WTC11 (cell line): Measurements from ENCODE around the gene PHB1. TPM values are rescaled to one million over a fixed set of nuclear protein-coding genes. Genes with fewer than 3 reads are reported as not detected.
A peak's percentile ranks its signal among the peaks of the same experiment; 100 is the strongest.

Source experiments
- ATAC-seq: fragments of 200-7000 bp; cut with Tn5 transposase; 2 replicates; pipeline ENCODE4 v1.10.0; 2021; ENCODE audit warnings: mild to moderate bottlenecking, moderate library complexity
- CTCF ChIA-PET: fragments of 300-600 bp; sonication (Branson Sonifier 250); formaldehyde crosslinking; loops from one replicate; lab custom pipeline; 2021; ENCODE audit warnings: antibody characterized with exemption; lab: Charles Lee
- POLR2A ChIA-PET: fragments of 350-600 bp; sonication (Branson Sonifier 250); formaldehyde crosslinking; loops from one replicate; lab custom pipeline; 2021; ENCODE audit warnings: antibody characterized with exemption; lab: Charles Lee
- DNase-seq: peaks from one replicate; pipeline ENCODE4 v3.0.0; 2021; ENCODE audit warnings: low spot score
- H3K27ac Mint-ChIP-seq: 2 replicates; pipeline ENCODE4 v1.8.0; 2021; ENCODE audit warnings: mixed read lengths
- H3K27me3 Mint-ChIP-seq: 2 replicates; pipeline ENCODE4 v1.8.0; 2021; ENCODE audit warnings: low read depth, mild to moderate bottlenecking, moderate library complexity, mixed read lengths
- H3K36me3 Mint-ChIP-seq: 2 replicates; pipeline ENCODE4 v1.8.0; 2021; ENCODE audit warnings: mixed read lengths
- H3K4me1 Mint-ChIP-seq: 2 replicates; pipeline ENCODE4 v1.8.0; 2022; ENCODE audit warnings: mixed read lengths
- H3K4me3 Mint-ChIP-seq: 2 replicates; pipeline ENCODE4 v1.8.0; 2021; ENCODE audit warnings: mild to moderate bottlenecking, moderate library complexity, mixed read lengths
- H3K9me3 Mint-ChIP-seq: 2 replicates; pipeline ENCODE4 v1.8.0; 2021; ENCODE audit warnings: mixed read lengths
- CBFB ChIP-seq: sonication (generic); formaldehyde crosslinking; IDR thresholded peaks from 2 replicates; pipeline ENCODE4 v1.8.1; 2022; ENCODE audit warnings: mild to moderate bottlenecking, low read depth, missing genetic modification reagents
- ELF4 ChIP-seq: sonication (generic); formaldehyde crosslinking; IDR thresholded peaks from 2 replicates; pipeline ENCODE4 v1.8.1; 2022; ENCODE audit warnings: low read depth, mild to moderate bottlenecking, moderate library complexity, missing genetic modification reagents
- FOXP1 ChIP-seq: sonication (generic); formaldehyde crosslinking; IDR thresholded peaks from 2 replicates; pipeline ENCODE4 v1.8.0; 2022; ENCODE audit warnings: missing genetic modification reagents, mild to moderate bottlenecking, moderate library complexity, borderline replicate concordance
- MXD4 ChIP-seq: fragments of 250-450 bp; sonication (Bioruptor Pico); IDR thresholded peaks from 2 replicates; pipeline ENCODE4 v1.8.0; 2021; ENCODE audit warnings: mild to moderate bottlenecking, moderate library complexity, borderline replicate concordance
- NFATC4 ChIP-seq: fragments of 250-450 bp; sonication (Bioruptor Pico); IDR thresholded peaks from 2 replicates; pipeline ENCODE4 v1.9.0; 2021; ENCODE audit warnings: mild to moderate bottlenecking
- PRRX2 ChIP-seq: fragments of 250-450 bp; sonication (Bioruptor Pico); IDR thresholded peaks from 2 replicates; pipeline ENCODE4 v1.8.0; 2021; ENCODE audit warnings: mild to moderate bottlenecking
- SMAD3 ChIP-seq: sonication (generic); formaldehyde crosslinking; IDR thresholded peaks from 2 replicates; pipeline ENCODE4 v1.8.0; 2022; ENCODE audit warnings: missing genetic modification reagents, mild to moderate bottlenecking, borderline replicate concordance
- SOX15 ChIP-seq: fragments of 250-450 bp; sonication (Bioruptor Pico); IDR thresholded peaks from 2 replicates; pipeline ENCODE4 v1.9.0; 2021; ENCODE audit warnings: mild to moderate bottlenecking
- TEAD1 ChIP-seq: sonication (generic); formaldehyde crosslinking; IDR thresholded peaks from 2 replicates; pipeline ENCODE4 v1.8.0; 2022; ENCODE audit warnings: mild to moderate bottlenecking, missing genetic modification reagents
- ZBTB21 ChIP-seq: sonication (generic); formaldehyde crosslinking; IDR thresholded peaks from 2 replicates; pipeline ENCODE4 v1.8.1; 2023; ENCODE audit warnings: mild to moderate bottlenecking, missing genetic modification reagents, borderline replicate concordance
- total RNA-seq: library from RNA; stranded (reverse); gene quantifications from 3 replicates; pipeline ENCODE4 v1.2.3, GENCODE V29; 2021
- TF ChIP-seq, protein P1 (sequence below): fragments of 200-600 bp; IDR thresholded peaks from 2 replicates; pipeline ENCODE4 v1.8.0; 2022; ENCODE audit warnings: antibody characterized with exemption
- TF ChIP-seq, protein P2 (sequence below): sonication (generic); formaldehyde crosslinking; IDR thresholded peaks from 2 replicates; pipeline ENCODE4 v1.8.1; 2023; ENCODE audit warnings: mild to moderate bottlenecking, missing genetic modification reagents
- TF ChIP-seq, protein P3 (sequence below): sonication (generic); formaldehyde crosslinking; IDR thresholded peaks from 2 replicates; pipeline ENCODE4 v1.8.1; 2022; ENCODE audit warnings: mild to moderate bottlenecking, moderate library complexity, missing genetic modification reagents
- TF ChIP-seq, protein P4 (sequence below): sonication (generic); formaldehyde crosslinking; IDR thresholded peaks from 2 replicates; pipeline ENCODE4 v1.8.1; 2022; ENCODE audit warnings: missing genetic modification reagents, borderline replicate concordance
- TF ChIP-seq, protein P5 (sequence below): fragments of 250-450 bp; sonication (Bioruptor Pico); IDR thresholded peaks from 2 replicates; pipeline ENCODE4 v1.9.0; 2021; ENCODE audit warnings: moderate library complexity, mild to moderate bottlenecking, inconsistent platforms, borderline replicate concordance
- TF ChIP-seq, protein P6 (sequence below): sonication (generic); formaldehyde crosslinking; IDR thresholded peaks from 2 replicates; pipeline ENCODE4 v1.8.1; 2023; ENCODE audit warnings: mild to moderate bottlenecking, missing genetic modification reagents

The PHB1 gene
- total RNA-seq, 1 experiment from 2014 or later, result 375 TPM

DNA sequence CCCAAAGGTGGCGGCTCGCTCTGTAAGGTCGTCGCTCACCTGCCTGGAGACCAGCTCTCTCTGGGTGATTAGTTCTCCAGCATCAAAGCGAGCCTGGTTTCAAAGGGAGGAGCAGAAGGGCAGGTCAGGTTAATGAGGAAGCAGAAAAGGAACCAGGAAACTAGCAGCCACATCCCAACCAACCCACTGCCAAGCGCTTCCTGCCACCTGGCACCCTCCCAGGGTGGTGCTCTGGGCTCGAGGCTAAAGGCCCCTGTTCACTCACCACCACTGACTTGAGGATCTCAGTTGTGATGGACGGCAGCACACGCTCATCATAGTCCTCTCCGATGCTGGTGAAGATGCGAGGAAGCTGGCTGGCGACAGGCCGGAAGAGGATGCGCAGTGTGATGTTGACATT is 5.6 kb downstream of the PHB1 start (continued):
- no peak for TF ChIP-seq NFATC4 (CRISPR knock-in tag)

DNA sequence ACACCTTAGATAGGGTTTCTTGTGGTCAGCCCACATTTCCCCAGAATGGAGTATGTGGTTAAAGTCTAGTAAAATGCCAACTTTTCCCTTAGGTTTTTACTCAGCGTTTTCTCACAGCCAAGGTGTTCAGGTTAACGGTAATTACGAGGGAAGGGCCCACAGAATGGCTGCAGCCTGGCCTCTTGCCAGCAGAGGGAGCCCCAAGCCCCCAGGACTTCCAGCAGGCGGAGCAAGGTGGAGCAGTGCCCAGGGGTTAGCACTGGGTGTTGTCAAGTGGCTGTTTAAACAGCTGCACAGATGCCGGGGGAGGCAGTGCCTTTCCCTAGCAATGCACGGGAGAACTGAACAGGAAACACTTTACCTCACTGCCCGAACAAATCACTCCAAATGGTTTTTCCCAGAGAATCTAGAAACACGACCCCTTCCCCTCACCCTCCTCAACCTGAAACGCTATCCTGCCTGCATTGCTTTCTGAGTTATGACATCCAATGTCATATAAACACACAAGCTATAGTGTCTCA is 6.6 kb downstream of the PHB1 start:
- Mint-ChIP-seq H3K4me3 (no peak overlapping the region), H3K27ac (0 out of 2 replicates have a peak overlapping the region, but pooled peaks have one; percentile 73), H3K36me3 (peaks cover 90% of the 10 kb centered on the region), H3K4me1 (no peaks in the 10 kb centered on the region), H3K9me3 (no peaks in the 10 kb centered on the region), H3K27me3 (no peaks in the 10 kb centered on the region)
- peak; percentile 91 for DNase-seq
- peak; percentile 99 for ATAC-seq
- POLR2A ChIA-PET, result interaction anchor here (1.0 kb wide), 1 partner anchor 149 kb away, joined by 3 read pairs; no protein-coding TSS in a partner anchor
- CTCF ChIA-PET, result interaction anchor here (0.5 to 6.4 kb wide), 47 partner anchors 8 to 380 kb away, joined by 3 to 129 read pairs (median 4); partner anchors contain the start of genes KAT7, NGFR and SLC35B1
- TF ChIP-seq, protein P1, sequence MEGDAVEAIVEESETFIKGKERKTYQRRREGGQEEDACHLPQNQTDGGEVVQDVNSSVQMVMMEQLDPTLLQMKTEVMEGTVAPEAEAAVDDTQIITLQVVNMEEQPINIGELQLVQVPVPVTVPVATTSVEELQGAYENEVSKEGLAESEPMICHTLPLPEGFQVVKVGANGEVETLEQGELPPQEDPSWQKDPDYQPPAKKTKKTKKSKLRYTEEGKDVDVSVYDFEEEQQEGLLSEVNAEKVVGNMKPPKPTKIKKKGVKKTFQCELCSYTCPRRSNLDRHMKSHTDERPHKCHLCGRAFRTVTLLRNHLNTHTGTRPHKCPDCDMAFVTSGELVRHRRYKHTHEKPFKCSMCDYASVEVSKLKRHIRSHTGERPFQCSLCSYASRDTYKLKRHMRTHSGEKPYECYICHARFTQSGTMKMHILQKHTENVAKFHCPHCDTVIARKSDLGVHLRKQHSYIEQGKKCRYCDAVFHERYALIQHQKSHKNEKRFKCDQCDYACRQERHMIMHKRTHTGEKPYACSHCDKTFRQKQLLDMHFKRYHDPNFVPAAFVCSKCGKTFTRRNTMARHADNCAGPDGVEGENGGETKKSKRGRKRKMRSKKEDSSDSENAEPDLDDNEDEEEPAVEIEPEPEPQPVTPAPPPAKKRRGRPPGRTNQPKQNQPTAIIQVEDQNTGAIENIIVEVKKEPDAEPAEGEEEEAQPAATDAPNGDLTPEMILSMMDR, result peak; percentile 91
- TF ChIP-seq PRRX2 (CRISPR knock-in tag), result no peak
- TF ChIP-seq, all 79 proteins: peak for 1

DNA sequence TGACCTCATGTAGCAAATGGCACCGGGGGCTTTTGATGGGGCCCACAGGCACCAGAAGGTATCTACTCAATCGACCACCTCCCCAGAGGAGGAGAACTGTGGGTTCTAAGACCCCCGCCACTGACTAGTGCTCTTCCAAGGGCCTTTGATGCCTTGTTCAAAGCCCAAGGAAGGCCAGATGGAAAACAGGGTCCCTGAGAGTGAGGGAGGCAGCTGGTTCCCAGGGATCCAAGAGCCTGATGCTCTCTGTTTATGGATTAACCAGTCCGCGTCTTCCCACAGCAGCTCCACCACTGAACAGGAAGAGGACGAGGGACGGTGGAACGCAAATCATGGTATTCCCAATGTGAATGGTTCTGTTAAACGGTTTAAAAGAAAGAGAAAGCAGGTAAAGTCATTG is 7.6 kb downstream of the PHB1 start:
- no peak for DNase-seq
- no peak for ATAC-seq
- Mint-ChIP-seq H3K27me3 (no peaks in the 10 kb centered on the region), H3K36me3 (peaks cover 83% of the 10 kb centered on the region), H3K9me3 (no peaks in the 10 kb centered on the region), H3K27ac (no peak overlapping the region), H3K4me3 (no peak overlapping the region), H3K4me1 (0 out of 2 replicates have a peak, but pooled peaks cover 4% of the 10 kb centered on the region)
- TF ChIP-seq, protein P2, sequence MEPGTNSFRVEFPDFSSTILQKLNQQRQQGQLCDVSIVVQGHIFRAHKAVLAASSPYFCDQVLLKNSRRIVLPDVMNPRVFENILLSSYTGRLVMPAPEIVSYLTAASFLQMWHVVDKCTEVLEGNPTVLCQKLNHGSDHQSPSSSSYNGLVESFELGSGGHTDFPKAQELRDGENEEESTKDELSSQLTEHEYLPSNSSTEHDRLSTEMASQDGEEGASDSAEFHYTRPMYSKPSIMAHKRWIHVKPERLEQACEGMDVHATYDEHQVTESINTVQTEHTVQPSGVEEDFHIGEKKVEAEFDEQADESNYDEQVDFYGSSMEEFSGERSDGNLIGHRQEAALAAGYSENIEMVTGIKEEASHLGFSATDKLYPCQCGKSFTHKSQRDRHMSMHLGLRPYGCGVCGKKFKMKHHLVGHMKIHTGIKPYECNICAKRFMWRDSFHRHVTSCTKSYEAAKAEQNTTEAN (CRISPR knock-in tag), result no peak
- no peak for TF ChIP-seq SMAD3
- ChIA-PET CTCF (interaction anchor here (0.7 to 6.4 kb wide), 9 partner anchors 10 to 149 kb away, joined by 3 to 129 read pairs (median 13); partner anchors contain the start of gene NGFR), POLR2A (no interaction called here)

DNA sequence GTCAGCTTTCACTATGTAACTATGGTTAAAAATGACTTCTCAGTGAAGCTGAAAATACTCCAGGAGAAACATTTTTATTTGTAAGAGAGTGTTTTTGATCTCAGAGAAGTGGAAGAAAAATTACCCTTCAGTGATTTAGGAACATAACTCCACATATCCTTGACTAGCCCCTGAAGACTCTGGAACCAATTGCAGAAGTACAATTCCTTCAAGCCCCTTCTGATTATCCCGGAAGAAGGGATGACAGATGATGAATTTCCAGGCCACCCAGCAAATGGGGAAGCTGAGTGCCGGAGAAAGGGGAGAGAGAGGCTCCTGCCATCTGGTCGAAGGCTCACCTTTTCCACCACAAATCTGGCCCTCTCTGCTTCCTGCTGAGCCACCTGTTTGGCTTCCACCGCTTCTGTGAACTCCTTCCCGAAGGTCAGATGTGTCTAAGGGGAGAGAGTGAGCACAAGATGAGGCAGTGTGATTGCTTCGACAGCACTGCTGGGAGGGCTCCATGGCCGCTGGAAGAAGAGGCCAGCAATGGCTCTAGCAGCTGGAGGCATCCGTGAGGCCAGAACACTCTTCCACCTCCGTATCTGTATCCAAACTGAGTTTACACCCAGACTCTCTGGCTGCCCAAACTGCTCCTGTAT is 8.1 kb downstream of the PHB1 start:
- no peaks in the 10 kb centered on the region for H3K9me3 Mint-ChIP-seq
- H3K27ac Mint-ChIP-seq, result no peak overlapping the region
- no peaks in the 10 kb centered on the region for H3K27me3 Mint-ChIP-seq
- POLR2A ChIA-PET, result no interaction called here
- CTCF ChIA-PET, result interaction anchor here (3.2 to 6.4 kb wide), 2 partner anchors 90 to 150 kb away, joined by 31 to 129 read pairs; partner anchors contain the start of gene NGFR
- DNase-seq, result no peak
- no peak for ATAC-seq
- peaks cover 78% of the 10 kb centered on the region for H3K36me3 Mint-ChIP-seq
- H3K4me1 Mint-ChIP-seq, result 0 out of 2 replicates have a peak, but pooled peaks cover 4% of the 10 kb centered on the region
- TF ChIP-seq MXD4 (CRISPR knock-in tag) (no peak), CBFB (CRISPR knock-in tag) (no peak), SOX15 (CRISPR knock-in tag) (no peak), FOXP1 (CRISPR knock-in tag) (no peak), ELF4 (no peak), ZBTB21 (CRISPR knock-in tag) (no peak), TEAD1 (CRISPR knock-in tag) (no peak)
- TF ChIP-seq, protein P3, sequence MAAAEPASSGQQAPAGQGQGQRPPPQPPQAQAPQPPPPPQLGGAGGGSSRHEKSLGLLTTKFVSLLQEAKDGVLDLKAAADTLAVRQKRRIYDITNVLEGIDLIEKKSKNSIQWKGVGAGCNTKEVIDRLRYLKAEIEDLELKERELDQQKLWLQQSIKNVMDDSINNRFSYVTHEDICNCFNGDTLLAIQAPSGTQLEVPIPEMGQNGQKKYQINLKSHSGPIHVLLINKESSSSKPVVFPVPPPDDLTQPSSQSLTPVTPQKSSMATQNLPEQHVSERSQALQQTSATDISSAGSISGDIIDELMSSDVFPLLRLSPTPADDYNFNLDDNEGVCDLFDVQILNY (CRISPR knock-in tag), result no peak
- TF ChIP-seq, protein P4, sequence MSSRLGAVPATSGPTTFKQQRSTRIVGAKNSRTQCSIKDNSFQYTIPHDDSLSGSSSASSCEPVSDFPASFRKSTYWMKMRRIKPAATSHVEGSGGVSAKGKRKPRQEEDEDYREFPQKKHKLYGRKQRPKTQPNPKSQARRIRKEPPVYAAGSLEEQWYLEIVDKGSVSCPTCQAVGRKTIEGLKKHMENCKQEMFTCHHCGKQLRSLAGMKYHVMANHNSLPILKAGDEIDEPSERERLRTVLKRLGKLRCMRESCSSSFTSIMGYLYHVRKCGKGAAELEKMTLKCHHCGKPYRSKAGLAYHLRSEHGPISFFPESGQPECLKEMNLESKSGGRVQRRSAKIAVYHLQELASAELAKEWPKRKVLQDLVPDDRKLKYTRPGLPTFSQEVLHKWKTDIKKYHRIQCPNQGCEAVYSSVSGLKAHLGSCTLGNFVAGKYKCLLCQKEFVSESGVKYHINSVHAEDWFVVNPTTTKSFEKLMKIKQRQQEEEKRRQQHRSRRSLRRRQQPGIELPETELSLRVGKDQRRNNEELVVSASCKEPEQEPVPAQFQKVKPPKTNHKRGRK, result no peak
- TF ChIP-seq, protein P5, sequence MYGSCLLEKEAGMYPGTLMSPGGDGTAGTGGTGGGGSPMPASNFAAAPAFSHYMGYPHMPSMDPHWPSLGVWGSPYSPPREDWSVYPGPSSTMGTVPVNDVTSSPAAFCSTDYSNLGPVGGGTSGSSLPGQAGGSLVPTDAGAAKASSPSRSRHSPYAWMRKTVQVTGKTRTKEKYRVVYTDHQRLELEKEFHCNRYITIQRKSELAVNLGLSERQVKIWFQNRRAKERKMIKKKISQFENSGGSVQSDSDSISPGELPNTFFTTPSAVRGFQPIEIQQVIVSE, result no peak
- TF ChIP-seq, protein P6, sequence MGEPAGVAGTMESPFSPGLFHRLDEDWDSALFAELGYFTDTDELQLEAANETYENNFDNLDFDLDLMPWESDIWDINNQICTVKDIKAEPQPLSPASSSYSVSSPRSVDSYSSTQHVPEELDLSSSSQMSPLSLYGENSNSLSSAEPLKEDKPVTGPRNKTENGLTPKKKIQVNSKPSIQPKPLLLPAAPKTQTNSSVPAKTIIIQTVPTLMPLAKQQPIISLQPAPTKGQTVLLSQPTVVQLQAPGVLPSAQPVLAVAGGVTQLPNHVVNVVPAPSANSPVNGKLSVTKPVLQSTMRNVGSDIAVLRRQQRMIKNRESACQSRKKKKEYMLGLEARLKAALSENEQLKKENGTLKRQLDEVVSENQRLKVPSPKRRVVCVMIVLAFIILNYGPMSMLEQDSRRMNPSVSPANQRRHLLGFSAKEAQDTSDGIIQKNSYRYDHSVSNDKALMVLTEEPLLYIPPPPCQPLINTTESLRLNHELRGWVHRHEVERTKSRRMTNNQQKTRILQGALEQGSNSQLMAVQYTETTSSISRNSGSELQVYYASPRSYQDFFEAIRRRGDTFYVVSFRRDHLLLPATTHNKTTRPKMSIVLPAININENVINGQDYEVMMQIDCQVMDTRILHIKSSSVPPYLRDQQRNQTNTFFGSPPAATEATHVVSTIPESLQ (CRISPR knock-in tag), result no peak
- TF ChIP-seq, protein P2 (CRISPR knock-in tag), result no peak
- no peak overlapping the region for H3K4me3 Mint-ChIP-seq
